Activated CD4-positive, alpha-beta T cell treated with anti-CD3 and anti-CD28 coated beads for 4 hours (primary cell): Measurements from ENCODE around the gene ZBED5.

Source experiments
- DNase-seq, 2 donors: peaks; one replicate each; pipeline ENCODE4 v3.0.0-alpha.2; 2020

ZBED5 gene

GRCh38 chr11:10878408-10879214 lies 20.8 kb upstream of the ZBED5 start:
- DNase-seq = peak; percentile 10 to 30

GRCh38 chr11:10876158-10876557 lies 18.3 kb upstream of the ZBED5 start:
- DNase-seq = no peak

GRCh38 chr11:10875430-10876021 lies 17.7 kb upstream of the ZBED5 start:
- no peak for DNase-seq

- DNase-seq = no peak
Measured at GRCh38 chr11:10872097-10872496, 14.2 kb upstream of the ZBED5 start.

GRCh38 chr11:10868352-10868751 lies 10.5 kb upstream of the ZBED5 start:
- DNase-seq = no peak

GRCh38 chr11:10866893-10867331 lies 9.1 kb upstream of the ZBED5 start:
- no peak for DNase-seq

- no peak for DNase-seq
Measured at GRCh38 chr11:10865837-10866270, 8.0 kb upstream of the ZBED5 start.

GRCh38 chr11:10864688-10865087 lies 6.8 kb upstream of the ZBED5 start:
- no peak for DNase-seq

GRCh38 chr11:10862446-10862845 lies 4.6 kb upstream of the ZBED5 start:
- DNase-seq = no peak

GRCh38 chr11:10861799-10862198 lies 3.9 kb upstream of the ZBED5 start:
- DNase-seq = no peak

GRCh38 chr11:10861047-10861446 lies 3.2 kb upstream of the ZBED5 start:
- no peak for DNase-seq

- peak; percentile 35 for DNase-seq
Measured at GRCh38 chr11:10858439-10859325, 829 bp upstream of the ZBED5 start.

GRCh38 chr11:10857459-10857708 lies 469 bp downstream of the ZBED5 start:
- no peak for DNase-seq

- no peak for DNase-seq
Measured at GRCh38 chr11:10856689-10857458, 979 bp downstream of the ZBED5 start.

- DNase-seq = no peak
Measured at GRCh38 chr11:10855295-10855694, 2.6 kb downstream of the ZBED5 start.

- DNase-seq = no peak
Measured at GRCh38 chr11:10847960-10848860, 9.6 kb downstream of the ZBED5 start.

- no peak for DNase-seq
Measured at GRCh38 chr11:10846660-10847059, 11.2 kb downstream of the ZBED5 start.

- DNase-seq = no peak
Measured at GRCh38 chr11:10845589-10845988, 12.3 kb downstream of the ZBED5 start.

- DNase-seq = no peak
Measured at GRCh38 chr11:10844796-10845195, 13.1 kb downstream of the ZBED5 start.

- DNase-seq = no peak
Measured at GRCh38 chr11:10844356-10844755, 13.5 kb downstream of the ZBED5 start.

GRCh38 chr11:10838881-10839280 lies 19.0 kb downstream of the ZBED5 start:
- DNase-seq = no peak

- DNase-seq = no peak
Measured at GRCh38 chr11:10838083-10838482, 19.8 kb downstream of the ZBED5 start.
